WTC11 (cell line): Measurements from ENCODE around the gene ERGIC3.

ENCODE experiments used
- ETV6 ChIP-seq: sonication (generic); formaldehyde crosslinking; IDR thresholded peaks from 2 replicates; pipeline ENCODE4 v1.8.1; 2022; ENCODE audit warnings: mild to moderate bottlenecking, missing genetic modification reagents
- NFYB ChIP-seq: sonication (generic); formaldehyde crosslinking; conservative IDR thresholded peaks from 2 replicates; pipeline ENCODE4 v1.8.0; 2022; ENCODE audit warnings: low read depth, missing genetic modification reagents
- SP1 ChIP-seq: sonication (generic); formaldehyde crosslinking; conservative IDR thresholded peaks from 2 replicates; pipeline ENCODE4 v1.8.1; 2022; ENCODE audit warnings: missing genetic modification reagents
- TEAD4 ChIP-seq: sonication (generic); formaldehyde crosslinking; IDR thresholded peaks from 2 replicates; pipeline ENCODE4 v1.8.0; 2022; ENCODE audit warnings: mild to moderate bottlenecking, missing genetic modification reagents
- TP53 ChIP-seq: sonication (generic); formaldehyde crosslinking; IDR thresholded peaks from 2 replicates; pipeline ENCODE4 v1.8.1; 2023; ENCODE audit warnings: mild to moderate bottlenecking, missing genetic modification reagents
- ZNF138 ChIP-seq: sonication (generic); formaldehyde crosslinking; conservative IDR thresholded peaks from 2 replicates; pipeline ENCODE4 v1.8.1; 2022; ENCODE audit warnings: mild to moderate bottlenecking, moderate library complexity, missing genetic modification reagents
- TF ChIP-seq, protein P1 (sequence below): fragments of 200-600 bp; IDR thresholded peaks from 2 replicates; pipeline ENCODE4 v1.8.0; 2022; ENCODE audit warnings: antibody characterized with exemption
- TF ChIP-seq, protein P2 (sequence below): sonication (generic); formaldehyde crosslinking; IDR thresholded peaks from 2 replicates; pipeline ENCODE4 v1.8.0; 2022; ENCODE audit warnings: mild to moderate bottlenecking, missing genetic modification reagents
- TF ChIP-seq, protein P3 (sequence below): sonication (generic); formaldehyde crosslinking; IDR thresholded peaks from 2 replicates; pipeline ENCODE4 v1.8.1; 2022; ENCODE audit warnings: mild to moderate bottlenecking, moderate library complexity, missing genetic modification reagents
- TF ChIP-seq, protein P4 (sequence below): sonication (generic); formaldehyde crosslinking; IDR thresholded peaks from 2 replicates; pipeline ENCODE4 v1.8.1; 2022; ENCODE audit warnings: missing genetic modification reagents, borderline replicate concordance

DNA sequence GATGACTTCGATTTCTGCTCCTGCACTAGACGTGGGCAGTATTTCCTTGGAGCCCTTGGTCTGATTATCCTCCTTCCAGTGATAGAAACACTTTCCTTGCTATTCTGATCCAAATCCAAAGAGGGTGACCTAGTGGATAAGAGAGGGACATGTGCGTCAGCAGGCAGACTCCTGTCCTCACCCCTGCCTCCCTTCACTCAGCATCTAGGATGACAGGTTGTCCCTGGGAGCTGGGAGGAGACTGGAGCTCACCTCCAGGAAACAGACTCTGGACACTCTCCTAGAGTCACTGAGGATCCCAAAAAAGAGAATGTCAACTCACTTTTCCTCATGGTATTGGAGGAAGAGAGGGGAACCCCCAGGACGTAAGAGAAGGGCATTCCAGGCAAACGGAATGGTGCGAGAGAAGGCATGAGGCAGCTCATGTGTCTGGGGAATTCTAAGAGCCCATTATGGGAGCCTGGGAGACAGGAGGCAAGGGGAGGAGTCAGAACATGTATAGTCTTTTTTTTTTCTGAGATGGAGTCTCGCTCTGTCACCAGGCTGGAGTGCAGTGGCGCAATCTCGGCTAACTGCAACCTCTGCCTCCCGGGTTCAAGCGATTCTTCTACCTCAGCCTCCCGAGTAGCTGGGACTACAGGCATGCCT is 14.6 kb upstream of the ERGIC3 start:
- TF ChIP-seq, protein P1, sequence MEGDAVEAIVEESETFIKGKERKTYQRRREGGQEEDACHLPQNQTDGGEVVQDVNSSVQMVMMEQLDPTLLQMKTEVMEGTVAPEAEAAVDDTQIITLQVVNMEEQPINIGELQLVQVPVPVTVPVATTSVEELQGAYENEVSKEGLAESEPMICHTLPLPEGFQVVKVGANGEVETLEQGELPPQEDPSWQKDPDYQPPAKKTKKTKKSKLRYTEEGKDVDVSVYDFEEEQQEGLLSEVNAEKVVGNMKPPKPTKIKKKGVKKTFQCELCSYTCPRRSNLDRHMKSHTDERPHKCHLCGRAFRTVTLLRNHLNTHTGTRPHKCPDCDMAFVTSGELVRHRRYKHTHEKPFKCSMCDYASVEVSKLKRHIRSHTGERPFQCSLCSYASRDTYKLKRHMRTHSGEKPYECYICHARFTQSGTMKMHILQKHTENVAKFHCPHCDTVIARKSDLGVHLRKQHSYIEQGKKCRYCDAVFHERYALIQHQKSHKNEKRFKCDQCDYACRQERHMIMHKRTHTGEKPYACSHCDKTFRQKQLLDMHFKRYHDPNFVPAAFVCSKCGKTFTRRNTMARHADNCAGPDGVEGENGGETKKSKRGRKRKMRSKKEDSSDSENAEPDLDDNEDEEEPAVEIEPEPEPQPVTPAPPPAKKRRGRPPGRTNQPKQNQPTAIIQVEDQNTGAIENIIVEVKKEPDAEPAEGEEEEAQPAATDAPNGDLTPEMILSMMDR, result no peak
- no peak for TF ChIP-seq ETV6
- TF ChIP-seq ZNF138 (CRISPR knock-in tag), result no peak
- TF ChIP-seq, protein P2, sequence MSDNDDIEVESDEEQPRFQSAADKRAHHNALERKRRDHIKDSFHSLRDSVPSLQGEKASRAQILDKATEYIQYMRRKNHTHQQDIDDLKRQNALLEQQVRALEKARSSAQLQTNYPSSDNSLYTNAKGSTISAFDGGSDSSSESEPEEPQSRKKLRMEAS (CRISPR knock-in tag), result no peak
- TF ChIP-seq NFYB (CRISPR knock-in tag), result no peak
- TF ChIP-seq, protein P3, sequence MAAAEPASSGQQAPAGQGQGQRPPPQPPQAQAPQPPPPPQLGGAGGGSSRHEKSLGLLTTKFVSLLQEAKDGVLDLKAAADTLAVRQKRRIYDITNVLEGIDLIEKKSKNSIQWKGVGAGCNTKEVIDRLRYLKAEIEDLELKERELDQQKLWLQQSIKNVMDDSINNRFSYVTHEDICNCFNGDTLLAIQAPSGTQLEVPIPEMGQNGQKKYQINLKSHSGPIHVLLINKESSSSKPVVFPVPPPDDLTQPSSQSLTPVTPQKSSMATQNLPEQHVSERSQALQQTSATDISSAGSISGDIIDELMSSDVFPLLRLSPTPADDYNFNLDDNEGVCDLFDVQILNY (CRISPR knock-in tag), result no peak
- no peak for TF ChIP-seq TP53
- TF ChIP-seq, protein P4, sequence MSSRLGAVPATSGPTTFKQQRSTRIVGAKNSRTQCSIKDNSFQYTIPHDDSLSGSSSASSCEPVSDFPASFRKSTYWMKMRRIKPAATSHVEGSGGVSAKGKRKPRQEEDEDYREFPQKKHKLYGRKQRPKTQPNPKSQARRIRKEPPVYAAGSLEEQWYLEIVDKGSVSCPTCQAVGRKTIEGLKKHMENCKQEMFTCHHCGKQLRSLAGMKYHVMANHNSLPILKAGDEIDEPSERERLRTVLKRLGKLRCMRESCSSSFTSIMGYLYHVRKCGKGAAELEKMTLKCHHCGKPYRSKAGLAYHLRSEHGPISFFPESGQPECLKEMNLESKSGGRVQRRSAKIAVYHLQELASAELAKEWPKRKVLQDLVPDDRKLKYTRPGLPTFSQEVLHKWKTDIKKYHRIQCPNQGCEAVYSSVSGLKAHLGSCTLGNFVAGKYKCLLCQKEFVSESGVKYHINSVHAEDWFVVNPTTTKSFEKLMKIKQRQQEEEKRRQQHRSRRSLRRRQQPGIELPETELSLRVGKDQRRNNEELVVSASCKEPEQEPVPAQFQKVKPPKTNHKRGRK (CRISPR knock-in tag), result no peak
- TF ChIP-seq TEAD4, result no peak
- TF ChIP-seq SP1 (CRISPR knock-in tag), result no peak
